A673 (cell line): Measurements from ENCODE around the gene YIPF3.

Source experiments
- CTCF ChIP-seq: fragments of 300-800, 200-600 bp; sonication (generic); conservative IDR thresholded peaks from 2 replicates; pipeline ENCODE4 v1.5.1; 2017; ENCODE audit warnings: low read depth, mild to moderate bottlenecking, antibody characterized with exemption, low read length, moderate library complexity, mixed read lengths
- EZH2 ChIP-seq: fragments of 200-600 bp; sonication (generic); IDR thresholded peaks from 2 replicates; pipeline ENCODE4 v1.6.1; 2017; ENCODE audit warnings: borderline replicate concordance, low read depth, mild to moderate bottlenecking, mixed read lengths, antibody characterized with exemption, low read length; ENCODE audit not compliant: poor library complexity, severe bottlenecking

- TF ChIP-seq CTCF (no peak), EZH2 (no peak)
Observed at GRCh38 chr6:43475516-43475915, 41.2 kb downstream of the YIPF3 start.
